ENCODE data around the gene NR2C1.
A peak's percentile ranks its signal among the peaks of the same experiment; 100 is the strongest.
"Not testable (repeated sequence)": the region's sequence is repeated elsewhere in the genome, so short reads cannot be mapped to it uniquely, and the experiment has no call there.

Gene NR2C1

GRCh38 chr12:95003213-95003920 lies 70.1 kb downstream of the NR2C1 start, which contains the start of gene NDUFA12:
TSS of gene NDUFA12 (minus strand) at chr12:95003697. CDS start at chr12:95003680, 17 bp downstream.
- FAIRE-seq: peak; percentile 81
- DNase-seq (ENCODE audit: low spot score): peak; percentile 91

GRCh38 chr12:95002754-95003153 lies 70.7 kb downstream of the NR2C1 start:
- no peak for FAIRE-seq

DNA sequence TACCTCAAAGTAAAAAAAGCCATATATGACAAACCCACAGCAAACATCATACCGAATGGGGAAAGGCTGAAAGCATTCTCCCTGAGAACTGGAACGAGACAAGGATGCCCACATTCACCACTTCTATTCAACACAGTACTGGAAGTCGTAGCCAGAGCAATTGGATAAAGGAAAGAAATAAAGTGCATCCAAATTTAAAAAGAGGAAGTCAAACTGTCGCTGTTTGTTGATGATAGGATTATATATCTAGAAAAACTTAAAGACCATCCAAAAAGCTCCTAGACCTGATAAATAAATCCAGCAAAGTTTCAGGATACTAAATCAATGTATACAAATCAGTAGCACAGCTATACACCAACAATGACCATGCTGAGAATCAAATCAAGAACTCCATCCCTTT lies 75.1 kb downstream of the NR2C1 start:
- no peak for DNase-seq (ENCODE audit: low spot score)
- FAIRE-seq: no peak

More at GRCh38 chr12:95002754-95003153, 70.7 kb downstream of the NR2C1 start:
- no peak for DNase-seq (ENCODE audit: low spot score)

DNA sequence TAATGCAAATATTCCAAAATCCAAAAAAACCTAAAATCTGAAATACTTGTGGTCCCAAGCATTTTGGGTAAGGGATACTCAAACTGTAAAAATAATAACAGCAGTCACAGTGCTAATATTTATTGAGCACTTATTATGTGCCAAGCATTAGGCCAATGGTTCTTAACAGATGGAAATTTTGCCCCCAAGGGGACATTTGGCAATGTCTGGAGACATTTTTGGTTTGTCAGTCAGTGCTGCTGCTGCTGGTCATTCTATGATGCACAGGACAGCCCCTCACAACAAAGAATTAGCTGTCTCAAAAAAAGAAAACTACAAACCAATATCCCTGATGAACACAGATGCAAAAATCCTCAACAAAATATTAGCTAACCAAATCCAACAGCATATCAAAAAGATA lies 75.7 kb downstream of the NR2C1 start:
- DNase-seq (ENCODE audit: low spot score) (no peak), FAIRE-seq (no peak)

- no peak for FAIRE-seq
- DNase-seq (ENCODE audit: low spot score): no peak
Observed at GRCh38 chr12:94997061-94997460, 76.4 kb downstream of the NR2C1 start.

- DNase-seq (ENCODE audit: low spot score): peak; percentile 50
- no peak for FAIRE-seq
Observed at GRCh38 chr12:94994312-94994711, 79.1 kb downstream of the NR2C1 start.

DNA sequence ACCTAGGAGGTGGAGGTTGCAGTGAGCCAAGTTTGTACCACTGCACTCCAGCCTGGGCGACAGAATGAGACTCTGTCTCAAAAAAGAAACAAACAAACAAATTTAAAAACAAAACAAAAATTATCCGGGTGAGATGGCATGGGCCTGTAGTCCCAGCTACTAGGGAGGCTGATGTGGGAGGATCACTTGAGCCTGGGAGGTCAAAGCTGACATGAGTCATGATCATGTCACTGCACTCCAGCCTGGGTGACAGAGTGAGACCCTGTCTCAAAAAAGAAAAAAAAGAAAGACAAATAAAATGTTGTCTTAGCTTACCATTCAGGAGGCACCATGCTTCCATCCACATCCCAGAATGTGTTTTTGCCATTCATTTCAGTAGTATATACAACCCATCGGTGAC lies 79.6 kb downstream of the NR2C1 start:
- not testable (repeated sequence) for FAIRE-seq; DNase-seq (ENCODE audit: low spot score)

DNA sequence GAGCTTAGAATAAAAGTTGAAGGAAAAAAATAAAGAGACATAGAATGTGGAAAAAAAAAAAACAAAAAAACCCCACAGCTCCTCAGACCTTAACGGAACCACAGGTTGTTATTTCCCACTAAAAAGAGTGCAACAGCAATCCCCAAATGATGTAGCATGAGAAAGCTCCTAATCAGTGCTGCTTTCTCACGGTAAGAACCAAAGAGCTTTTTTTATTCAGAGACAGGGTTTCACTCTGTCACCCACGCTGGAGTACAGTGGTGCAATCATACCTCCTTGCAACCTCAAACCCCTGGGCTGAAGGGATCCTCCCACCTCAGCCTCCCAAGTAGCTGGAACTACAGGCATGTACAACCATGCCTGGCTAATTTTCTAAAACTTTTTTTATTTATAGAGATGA lies 83.2 kb downstream of the NR2C1 start:
- FAIRE-seq: no peak
- DNase-seq (ENCODE audit: low spot score): no peak

DNA sequence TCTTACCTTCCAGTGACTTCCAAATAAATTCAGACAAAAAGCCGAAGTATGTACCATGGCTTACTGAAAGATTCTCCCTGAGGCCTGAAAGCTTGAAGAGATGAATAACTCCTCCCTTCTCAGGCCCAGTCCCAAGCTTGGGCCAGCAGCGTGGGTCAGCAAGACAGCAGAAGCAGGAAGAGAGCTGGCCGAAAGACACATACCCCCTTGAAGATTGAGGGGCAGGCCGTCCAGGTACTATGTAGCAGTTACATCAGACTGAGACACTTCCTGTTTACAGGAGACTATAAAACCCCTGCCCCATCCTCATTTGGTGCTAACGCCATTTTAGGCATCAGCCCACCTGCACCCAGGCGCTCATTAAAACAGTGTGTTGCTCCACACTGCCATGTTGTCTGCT lies 84.9 kb downstream of the NR2C1 start:
- no peak for DNase-seq (ENCODE audit: low spot score)
- no peak for FAIRE-seq

GRCh38 chr12:94987801-94988200 lies 85.6 kb downstream of the NR2C1 start:
- no peak for DNase-seq (ENCODE audit: low spot score)
- no peak for FAIRE-seq

DNA sequence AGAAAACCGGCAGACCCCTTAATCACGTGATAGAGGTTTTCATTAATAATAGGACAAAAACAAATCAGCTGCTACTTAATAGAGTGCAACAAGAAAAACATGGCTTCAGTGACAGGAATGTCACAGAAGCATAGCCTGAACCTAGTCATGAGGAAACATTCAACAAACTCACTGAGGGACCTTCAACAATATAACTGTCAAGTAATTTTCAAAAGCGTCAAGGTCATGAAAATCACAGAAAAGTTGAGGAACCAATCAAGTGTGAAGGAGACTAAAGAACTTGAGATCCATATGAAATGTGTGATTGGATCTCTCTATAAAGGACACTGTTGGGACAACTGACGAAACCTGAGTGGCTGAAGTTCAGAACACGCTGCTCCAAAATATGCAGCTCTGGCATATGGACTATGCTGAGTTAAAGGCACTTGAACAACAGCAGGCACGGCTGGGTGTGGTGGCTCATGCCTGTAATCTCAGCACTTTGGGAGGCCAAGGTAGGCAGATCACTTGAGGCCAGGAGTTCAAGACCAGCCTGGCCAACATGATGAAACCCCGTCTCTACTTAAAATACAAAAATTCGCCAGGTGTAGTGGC lies 86.2 kb downstream of the NR2C1 start:
- DNase-seq (ENCODE audit: low spot score): no peak
- FAIRE-seq: no peak

DNA sequence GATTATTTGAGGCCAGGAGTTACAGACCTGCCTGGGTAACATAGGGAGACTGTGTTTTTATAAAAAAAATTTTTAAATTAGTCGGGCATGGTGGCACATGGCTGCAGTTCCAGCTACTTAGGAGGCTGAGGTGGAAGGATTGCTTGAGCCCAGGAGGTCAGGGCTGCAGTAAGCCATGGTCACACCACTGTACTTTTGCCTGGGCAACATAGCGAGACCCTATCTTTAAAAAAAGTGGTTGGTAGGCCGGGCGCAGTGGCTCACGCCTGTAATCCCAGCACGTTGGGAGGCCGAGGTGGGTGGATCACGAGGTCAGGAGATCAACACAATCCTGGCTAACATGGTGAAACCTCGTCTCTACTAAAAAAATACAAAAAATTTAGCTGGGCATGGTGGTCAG lies 88.3 kb downstream of the NR2C1 start:
- not testable (repeated sequence) for FAIRE-seq

DNA sequence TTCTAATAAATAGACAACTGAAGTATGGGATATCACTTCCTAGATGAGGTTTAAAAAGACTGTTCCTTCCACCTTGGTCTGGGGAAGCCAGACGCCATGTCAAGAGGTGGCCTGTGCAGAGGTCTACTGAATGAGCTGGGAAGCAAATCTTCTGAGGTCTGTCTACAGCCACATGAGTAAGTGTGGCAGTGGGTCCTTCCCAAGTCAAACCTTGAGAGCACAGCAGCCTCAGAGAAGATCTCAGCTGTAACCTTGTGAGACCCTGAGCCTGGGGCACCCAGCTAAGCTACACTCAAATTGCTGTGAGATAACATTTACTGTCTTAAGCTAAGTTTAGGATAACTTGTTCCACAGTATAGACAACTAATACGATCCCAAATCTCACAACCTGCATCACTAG lies 90.1 kb downstream of the NR2C1 start:
- FAIRE-seq: no peak
- no peak for DNase-seq (ENCODE audit: low spot score)

More for the DNA sequence above, 88.3 kb downstream of the NR2C1 start:
- not testable (repeated sequence) for DNase-seq (ENCODE audit: low spot score)

- DNase-seq (ENCODE audit: low spot score): no peak
Observed at GRCh38 chr12:94982456-94982855, 91.0 kb downstream of the NR2C1 start.

GRCh38 chr12:94980577-94980976 lies 92.8 kb downstream of the NR2C1 start:
- no peak for DNase-seq (ENCODE audit: low spot score)
- FAIRE-seq: no peak

More at GRCh38 chr12:94982456-94982855, 91.0 kb downstream of the NR2C1 start:
- FAIRE-seq: no peak

- DNase-seq (ENCODE audit: low spot score): no peak
- FAIRE-seq: no peak
Observed at GRCh38 chr12:94979941-94980340, 93.5 kb downstream of the NR2C1 start.

- no peak for DNase-seq (ENCODE audit: low spot score)
- no peak for FAIRE-seq
Observed at GRCh38 chr12:94977766-94978468, 95.5 kb downstream of the NR2C1 start.

DNA sequence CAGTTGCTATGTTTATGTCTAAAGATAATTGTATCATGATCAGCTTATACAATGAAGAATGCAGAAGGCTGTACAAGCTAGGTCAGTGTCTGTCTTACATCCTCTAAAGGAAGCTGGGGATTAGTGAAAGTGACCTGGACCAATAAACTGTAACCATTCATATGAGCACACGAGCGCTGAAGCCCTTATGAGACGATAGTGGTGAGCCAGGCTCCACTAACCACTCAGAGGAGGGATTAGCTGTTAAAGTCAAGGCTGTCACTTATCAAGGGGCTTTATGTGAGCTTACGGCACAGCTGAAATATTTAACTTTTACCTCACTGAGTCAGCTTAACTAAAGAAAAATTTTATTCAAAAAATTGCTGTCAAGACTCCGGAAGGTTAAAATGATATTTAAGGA lies 100.2 kb downstream of the NR2C1 start:
- DNase-seq (ENCODE audit: low spot score): no peak
- no peak for FAIRE-seq

DNA sequence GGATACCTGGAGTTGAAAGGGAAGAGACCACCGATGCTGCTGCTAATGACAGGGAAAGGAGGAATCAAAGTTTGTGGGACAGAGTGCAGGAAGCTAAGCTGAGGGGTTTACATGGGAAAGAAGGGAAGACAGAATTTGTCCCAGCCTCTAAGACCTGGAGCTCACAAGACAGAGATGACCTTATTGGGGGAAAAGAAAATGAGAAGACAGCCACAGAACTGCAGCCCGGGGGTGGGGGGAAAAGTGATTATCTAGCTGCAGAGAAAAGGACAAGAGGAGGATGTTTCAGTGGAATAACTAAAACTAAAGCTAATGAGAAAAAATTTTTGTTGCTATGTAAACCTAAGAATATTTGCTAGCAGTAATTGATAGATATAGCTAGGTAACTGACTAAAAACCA lies 100.6 kb downstream of the NR2C1 start:
- DNase-seq (ENCODE audit: low spot score): no peak
- FAIRE-seq: no peak

GRCh38 chr12:94971923-94972322 lies 101.5 kb downstream of the NR2C1 start:
- DNase-seq (ENCODE audit: low spot score) (no peak), FAIRE-seq (no peak)

GRCh38 chr12:94970560-94970959 lies 102.9 kb downstream of the NR2C1 start:
- DNase-seq (ENCODE audit: low spot score) (no peak), FAIRE-seq (no peak)
